RPMI8226 (cell line): ENCODE data around the gene RNF144A.

Experiments
- DNase-seq: peaks from one replicate; pipeline ENCODE4 v3.0.0-alpha.2; 2015

The RNF144A gene

GRCh38 chr2:6909431-6910385, 7.5 kb upstream of the RNF144A start:
- DNase-seq = no peak

- no peak for DNase-seq
Measured at GRCh38 chr2:6911721-6912120, 5.5 kb upstream of the RNF144A start.

DNA sequence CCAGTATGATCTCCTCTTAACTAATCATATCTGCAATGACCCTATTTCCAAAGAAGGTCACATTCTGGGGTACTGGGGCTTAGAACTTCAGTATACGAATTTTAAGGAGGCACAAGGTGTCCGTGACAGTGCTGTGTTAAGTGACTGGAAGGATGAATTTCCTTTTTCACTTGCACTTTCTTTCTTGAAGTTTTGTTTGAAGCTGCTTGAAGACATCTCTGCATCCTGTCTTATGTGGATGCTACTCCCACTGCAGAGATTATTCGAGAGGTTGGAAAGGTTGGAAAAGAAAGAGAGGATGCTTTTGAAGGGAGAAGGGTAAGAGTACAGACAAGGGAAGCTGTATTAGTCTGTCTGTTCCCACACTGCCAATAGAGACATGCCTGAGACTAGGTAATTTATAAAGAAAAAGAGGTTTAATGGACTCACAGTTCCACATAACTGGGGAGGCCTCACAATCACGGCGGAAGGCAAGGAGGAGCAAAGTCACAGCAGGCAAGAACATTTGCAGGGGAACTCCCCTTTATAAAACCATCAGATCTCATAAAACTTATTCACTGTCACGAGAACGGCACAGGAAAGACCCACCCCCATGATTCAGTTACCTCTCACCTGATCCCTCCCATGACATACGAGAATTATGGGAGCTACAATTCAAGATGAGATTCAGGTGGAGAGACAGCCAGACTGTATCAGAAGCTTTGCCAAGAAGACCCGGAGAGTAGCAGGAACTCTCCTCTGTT, 3.6 kb upstream of the RNF144A start:
- DNase-seq = no peak

- DNase-seq = no peak
Measured at GRCh38 chr2:6914828-6915227, 2.4 kb upstream of the RNF144A start.

GRCh38 chr2:6915399-6915798, 1.8 kb upstream of the RNF144A start:
- DNase-seq = no peak

GRCh38 chr2:6916224-6916623, 988 bp upstream of the RNF144A start:
- DNase-seq = no peak

DNA sequence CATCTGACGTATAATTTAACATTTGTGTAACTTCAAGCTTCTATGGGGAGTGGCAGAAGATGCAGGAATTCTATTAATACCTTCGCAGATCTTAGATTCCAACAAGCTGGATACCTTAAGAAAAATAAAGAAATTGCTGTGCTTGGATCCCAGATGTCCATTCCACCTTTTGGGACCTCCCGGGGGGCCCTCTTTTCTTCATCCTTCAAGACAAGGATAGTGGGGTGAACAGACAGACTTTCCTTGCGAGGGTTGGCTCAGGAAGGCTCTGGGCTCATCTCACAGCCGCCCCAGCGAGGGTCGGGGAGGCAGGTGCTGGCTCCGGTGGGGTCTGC, 509 bp upstream of the RNF144A start:
- DNase-seq = no peak

DNA sequence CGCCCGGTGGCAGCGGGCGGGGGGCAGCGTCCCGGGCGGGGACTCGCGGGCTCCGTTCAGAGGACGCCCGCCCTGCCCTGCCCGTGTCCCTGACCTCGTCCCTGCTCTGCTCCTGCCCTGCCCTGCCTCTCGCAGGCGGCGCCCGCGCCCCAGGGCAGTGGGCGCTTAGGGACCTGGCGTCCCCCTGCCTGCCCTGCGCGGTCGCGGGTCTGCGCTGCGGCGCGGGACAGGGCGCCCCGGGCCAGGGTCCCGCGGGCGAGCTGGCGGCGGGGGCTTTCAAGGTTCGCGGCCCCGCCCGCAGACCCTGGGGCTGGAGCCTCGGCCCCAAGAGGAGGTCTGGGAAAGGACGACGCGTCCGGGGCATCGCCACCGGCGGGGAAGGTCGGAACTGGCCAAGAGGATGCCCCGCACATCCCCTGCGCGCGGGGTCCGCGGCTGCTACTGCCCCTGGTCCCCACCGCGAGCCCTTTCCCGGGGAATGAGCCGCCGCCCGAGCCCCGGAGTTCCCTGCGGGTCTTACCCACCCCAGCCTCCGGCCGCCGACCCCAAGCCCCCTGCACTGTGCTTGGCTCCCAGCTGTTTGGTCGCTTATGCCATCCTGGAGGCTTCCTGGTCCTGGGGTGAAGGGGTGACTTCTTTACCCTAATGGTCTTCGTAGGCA, 679 bp downstream of the RNF144A start:
- DNase-seq = no peak

DNA sequence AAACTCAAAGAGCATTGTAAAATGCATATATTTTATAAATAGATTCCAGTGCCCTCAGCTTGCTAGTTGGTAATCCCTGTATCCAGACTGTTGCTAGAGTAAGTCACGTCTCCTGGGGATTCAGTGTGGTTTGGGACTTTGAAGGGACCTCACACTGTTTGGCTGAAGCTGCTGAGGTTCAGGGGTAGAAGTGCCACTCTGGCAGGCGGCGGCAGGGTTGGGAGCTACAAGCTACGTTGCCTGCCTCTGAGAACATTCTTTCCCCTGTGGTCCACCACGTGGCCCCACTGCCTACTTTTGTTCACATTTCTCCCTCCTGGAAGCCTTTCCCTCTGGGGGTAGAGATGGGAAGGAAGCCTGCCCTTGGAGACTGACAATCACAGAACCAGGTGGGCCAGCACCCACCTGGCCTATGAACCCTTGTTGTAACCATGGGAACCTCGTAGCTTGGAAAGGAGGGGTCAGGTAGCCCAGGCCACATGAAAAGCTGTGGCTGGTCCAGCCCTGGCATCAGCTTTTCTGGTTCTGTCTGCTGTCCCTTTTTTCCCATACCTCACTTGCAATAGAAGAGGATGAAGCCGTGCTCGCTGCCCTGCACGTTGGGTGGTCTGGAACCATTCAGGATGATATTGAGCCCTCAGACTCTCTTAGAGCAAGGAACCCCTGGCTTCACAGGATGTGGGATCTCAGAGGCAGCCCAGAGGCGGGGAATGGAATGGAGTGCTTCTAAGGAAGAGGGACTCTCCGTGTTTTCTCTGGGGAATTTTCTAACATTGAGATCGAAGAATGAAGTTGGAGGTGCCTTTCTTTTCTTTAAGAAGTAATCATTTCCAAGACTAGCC, 2.9 kb downstream of the RNF144A start:
- DNase-seq = no peak

DNA sequence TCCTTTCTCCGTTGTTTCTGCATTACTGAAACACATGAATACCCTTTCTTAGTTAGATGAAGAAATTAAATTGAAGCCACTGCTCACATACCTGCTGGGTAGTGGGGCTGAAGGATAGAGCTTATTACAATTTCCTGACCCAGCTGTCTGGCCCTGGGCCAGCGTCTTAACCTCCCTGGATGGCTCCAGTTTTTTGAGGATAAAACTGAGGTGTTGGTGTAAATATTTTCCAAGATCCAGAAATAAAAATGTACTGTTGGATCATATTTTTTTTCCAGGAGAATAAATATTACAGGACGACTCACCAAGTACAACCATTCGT, 3.5 kb downstream of the RNF144A start:
- DNase-seq = no peak

- no peak for DNase-seq
Measured at GRCh38 chr2:6921321-6921922, 4.2 kb downstream of the RNF144A start.

GRCh38 chr2:6922201-6922656, 5.0 kb downstream of the RNF144A start:
- DNase-seq = no peak

DNA sequence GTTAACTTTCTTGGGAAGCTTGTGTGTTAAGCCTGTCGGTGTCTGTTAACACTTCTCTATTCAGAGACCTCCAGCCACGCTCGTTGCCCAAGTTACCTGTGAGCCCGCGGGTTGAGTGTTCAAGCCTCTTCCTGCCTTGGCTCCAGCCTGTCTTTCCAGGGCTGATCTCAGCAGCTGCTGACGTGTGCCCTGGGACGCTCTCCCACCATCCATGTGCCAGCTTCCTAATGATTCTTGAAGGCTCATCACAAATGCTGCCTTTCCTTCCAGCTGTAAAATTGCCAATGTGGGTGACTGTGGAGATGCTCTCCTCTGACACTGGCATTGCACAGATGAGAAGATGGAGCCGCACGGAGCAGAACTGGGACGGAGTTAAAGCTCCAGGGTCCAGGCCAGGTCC, 6.1 kb downstream of the RNF144A start:
- no peak for DNase-seq

- DNase-seq = no peak
Measured at GRCh38 chr2:6924101-6924923, 7.1 kb downstream of the RNF144A start.

DNA sequence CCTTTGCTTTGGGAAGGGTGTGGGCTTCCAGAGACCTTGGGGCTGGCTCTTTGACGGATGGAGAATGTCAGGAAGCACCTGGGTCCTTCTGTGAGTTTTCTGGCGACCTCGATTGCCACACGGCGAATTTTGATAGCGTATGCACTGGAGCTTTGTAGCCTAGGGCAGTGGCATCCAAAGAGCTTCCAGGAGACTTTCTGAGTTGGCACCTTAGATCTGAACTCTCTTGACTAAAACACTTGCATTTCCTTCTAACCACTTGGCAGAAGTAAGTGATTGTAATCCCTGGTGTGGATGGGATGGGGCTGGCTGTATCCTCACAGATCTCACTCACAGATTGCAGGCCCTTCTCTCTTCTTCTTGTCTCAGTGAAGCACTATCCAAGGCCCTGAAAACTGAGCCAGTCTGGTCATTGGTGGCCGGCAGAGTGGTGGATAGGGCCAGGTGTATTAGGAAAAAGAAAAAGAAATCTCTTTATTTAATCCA, 7.8 kb downstream of the RNF144A start:
- DNase-seq = no peak

GRCh38 chr2:6926071-6926732, 9.0 kb downstream of the RNF144A start:
- DNase-seq = peak; percentile 81

GRCh38 chr2:6927186-6927585, 10.0 kb downstream of the RNF144A start:
- DNase-seq = no peak

- DNase-seq = no peak
Measured at GRCh38 chr2:6927753-6928152, 10.5 kb downstream of the RNF144A start.

DNA sequence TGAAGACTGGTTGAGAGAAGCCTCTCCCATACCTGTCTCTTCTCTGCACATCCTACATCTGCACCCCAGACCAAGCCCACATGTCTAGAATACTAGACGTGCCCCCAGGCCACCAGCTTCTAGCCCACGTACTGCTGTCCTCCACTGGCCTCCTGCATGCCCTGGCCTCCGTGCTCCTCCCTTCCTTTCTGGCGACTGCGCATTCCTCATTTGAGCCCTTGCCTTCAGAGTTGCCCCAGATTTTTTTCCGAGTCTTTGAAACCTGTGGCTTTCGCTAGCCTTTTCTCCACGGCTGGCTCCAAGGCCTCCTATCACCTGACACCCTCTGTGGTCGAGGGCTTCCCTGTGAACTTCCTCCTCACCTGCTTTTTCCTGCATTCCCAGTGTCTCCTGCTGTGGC, 11.2 kb downstream of the RNF144A start:
- DNase-seq = no peak

- no peak for DNase-seq
Measured at GRCh38 chr2:6929196-6929819, 12.1 kb downstream of the RNF144A start.
